Neural progenitor cell (in vitro differentiated cells): ENCODE measurements around the gene KAZALD1. TPM values are rescaled to one million over a fixed set of nuclear protein-coding genes. Genes with fewer than 3 reads are reported as not detected.

Source experiments
- DNase-seq: peaks from one replicate; pipeline ENCODE4 v3.0.0-alpha.2; 2016; ENCODE audit warnings: low spot score
- H2AFZ ChIP-seq: fragments of 200-600 bp; sonication (generic); replicated peaks from 2 replicates; pipeline ENCODE4 v1.6.1; 2016; ENCODE audit warnings: antibody characterized with exemption
- H3F3A ChIP-seq: fragments of 200-600 bp; sonication (generic); 2 replicates; pipeline ENCODE4 v1.6.1; 2016; ENCODE audit warnings: antibody characterized with exemption, low read depth
- H3K27ac ChIP-seq: fragments of 200-600 bp; sonication (generic); 2 replicates; pipeline ENCODE4 v1.5.1; 2016; ENCODE audit warnings: mild to moderate bottlenecking
- H3K27me3 ChIP-seq: fragments of 200-600 bp; sonication (generic); 2 replicates; pipeline ENCODE4 v1.6.1; 2016; ENCODE audit warnings: mild to moderate bottlenecking, moderate library complexity
- H3K36me3 ChIP-seq: fragments of 200-600 bp; sonication (generic); 2 replicates; pipeline ENCODE4 v1.5.1; 2016
- H3K4me1 ChIP-seq: fragments of 200-600 bp; sonication (generic); 2 replicates; pipeline ENCODE4 v1.6.1; 2016; ENCODE audit warnings: mixed run types
- H3K4me2 ChIP-seq: fragments of 200-600 bp; sonication (generic); 2 replicates; pipeline ENCODE4 v1.6.1; 2016
- H3K4me3 ChIP-seq: fragments of 200-600 bp; sonication (generic); 2 replicates; pipeline ENCODE4 v1.5.1; 2016
- H3K79me2 ChIP-seq: fragments of 200-600 bp; sonication (generic); 2 replicates; pipeline ENCODE4 v1.6.1; 2016; ENCODE audit warnings: low read depth
- H3K9ac ChIP-seq: fragments of 200-600 bp; sonication (generic); 2 replicates; pipeline ENCODE4 v1.6.1; 2016
- H3K9me3 ChIP-seq: fragments of 200-600 bp; sonication (generic); 2 replicates; pipeline ENCODE4 v1.5.1; 2016; ENCODE audit warnings: low read depth
- H4K20me1 ChIP-seq: fragments of 200-600 bp; sonication (generic); 2 replicates; pipeline ENCODE4 v1.6.1; 2016; ENCODE audit warnings: low read depth
- H3K27ac Mint-ChIP-seq: 3 replicates; pipeline ENCODE4 v1.8.0; 2021; ENCODE audit warnings: mixed read lengths
- H3K27me3 Mint-ChIP-seq: 2 replicates; pipeline ENCODE4 v1.8.0; 2022; ENCODE audit warnings: low read depth, mild to moderate bottlenecking, inconsistent platforms, moderate library complexity, mixed read lengths; ENCODE audit not compliant: insufficient read depth
- H3K36me3 Mint-ChIP-seq: 3 replicates; pipeline ENCODE4 v1.8.0; 2021; ENCODE audit warnings: mixed read lengths
- H3K4me1 Mint-ChIP-seq: 3 replicates; pipeline ENCODE4 v1.8.0; 2021; ENCODE audit warnings: mixed read lengths
- H3K4me3 Mint-ChIP-seq: 3 replicates; pipeline ENCODE4 v1.8.0; 2021; ENCODE audit warnings: mild to moderate bottlenecking, moderate library complexity, mixed read lengths
- H3K9me3 Mint-ChIP-seq: 3 replicates; pipeline ENCODE4 v1.8.0; 2020; ENCODE audit warnings: mixed read lengths
- CTCF ChIP-seq: fragments of 200-600 bp; sonication (generic); IDR thresholded peaks from 2 replicates; pipeline ENCODE4 v1.5.1; 2017; ENCODE audit warnings: antibody characterized with exemption, mild to moderate bottlenecking
- EZH2 ChIP-seq: fragments of 200-600 bp; sonication (generic); IDR thresholded peaks from 2 replicates; pipeline ENCODE4 v1.6.1; 2017; ENCODE audit warnings: antibody characterized with exemption, mild to moderate bottlenecking, moderate library complexity
- EZH2phosphoT487 ChIP-seq: fragments of 200-600 bp; sonication (generic); IDR thresholded peaks from 2 replicates; pipeline ENCODE4 v1.6.1; 2017; ENCODE audit warnings: antibody characterized with exemption
- total RNA-seq: library from RNA; depleted of rRNA; stranded (reverse); fragments of >200 nt; gene quantifications from 2 replicates; pipeline ENCODE4 v1.2.3, GENCODE V29; 2015; ENCODE audit warnings: low replicate concordance

Gene KAZALD1
- total RNA-seq, 1 donor from 2014 or later = 0.77 TPM

- Histone ChIP-seq H3K9me3 (no peaks in the 10 kb centered on the region), H3K4me3 (peak overlapping the region; percentile 85), H3K36me3 (no peaks in the 10 kb centered on the region), H2AFZ (no peak overlapping the region), H3K9ac (no peak overlapping the region), H3K79me2 (peaks cover 11% of the 10 kb centered on the region), H3K4me1 (peaks cover 39% of the 10 kb centered on the region), H3K27ac (no peak overlapping the region), H3K4me2 (peak overlapping the region; percentile 88), H3F3A (peaks cover 36% of the 10 kb centered on the region), H4K20me1 (peaks cover 53% of the 10 kb centered on the region), H3K27me3 (peaks cover 75% of the 10 kb centered on the region)
- peak; percentile 48 for DNase-seq
- Mint-ChIP-seq H3K9me3 (no peaks in the 10 kb centered on the region), H3K27ac (no peak overlapping the region), H3K4me3 (peak overlapping the region; percentile 82), H3K4me1 (peaks cover 55% of the 10 kb centered on the region), H3K27me3 (peaks cover 38% of the 10 kb centered on the region), H3K36me3 (no peaks in the 10 kb centered on the region)
- no peak for TF ChIP-seq CTCF
- TF ChIP-seq EZH2 = no peak
- TF ChIP-seq EZH2phosphoT487 = no peak
Observed at GRCh38 chr10:101063548-101064414, 2.0 kb downstream of the KAZALD1 start.

- Histone ChIP-seq H3K4me2 (no peak overlapping the region), H3K4me1 (peaks cover 35% of the 10 kb centered on the region), H3K9ac (no peak overlapping the region), H3K27ac (no peak overlapping the region), H3K9me3 (no peaks in the 10 kb centered on the region), H4K20me1 (peaks cover 45% of the 10 kb centered on the region), H2AFZ (no peak overlapping the region), H3K36me3 (no peaks in the 10 kb centered on the region), H3K27me3 (peaks cover 75% of the 10 kb centered on the region), H3F3A (peaks cover 36% of the 10 kb centered on the region), H3K4me3 (no peak overlapping the region), H3K79me2 (peaks cover 4% of the 10 kb centered on the region)
- Mint-ChIP-seq H3K27ac (no peak overlapping the region), H3K4me3 (peak overlapping the region; percentile 82), H3K4me1 (peaks cover 51% of the 10 kb centered on the region), H3K27me3 (peaks cover 39% of the 10 kb centered on the region), H3K36me3 (no peaks in the 10 kb centered on the region), H3K9me3 (no peaks in the 10 kb centered on the region)
- TF ChIP-seq EZH2phosphoT487 (no peak), EZH2 (no peak), CTCF (no peak)
- no peak for DNase-seq
Observed at GRCh38 chr10:101064415-101065030, 2.7 kb downstream of the KAZALD1 start.

- peaks cover 32% of the 10 kb centered on the region for H3K4me1 ChIP-seq
- Mint-ChIP-seq H3K27me3 (peaks cover 40% of the 10 kb centered on the region), H3K36me3 (no peaks in the 10 kb centered on the region), H3K4me1 (peaks cover 44% of the 10 kb centered on the region), H3K27ac (no peak overlapping the region), H3K9me3 (no peaks in the 10 kb centered on the region), H3K4me3 (peak overlapping the region; percentile 92)
- H3K27me3 ChIP-seq = peaks cover 80% of the 10 kb centered on the region
- peaks cover 42% of the 10 kb centered on the region for H4K20me1 ChIP-seq
- no peak overlapping the region for H3K9ac ChIP-seq
- no peaks in the 10 kb centered on the region for H3K9me3 ChIP-seq
- DNase-seq = no peak
- H3K4me3 ChIP-seq = no peak overlapping the region
- H3F3A ChIP-seq = peaks cover 31% of the 10 kb centered on the region
- H3K27ac ChIP-seq = no peak overlapping the region
- H3K36me3 ChIP-seq = no peaks in the 10 kb centered on the region
- H3K79me2 ChIP-seq = no peaks in the 10 kb centered on the region
- no peak overlapping the region for H2AFZ ChIP-seq
- H3K4me2 ChIP-seq = peak overlapping the region; percentile 89
- TF ChIP-seq EZH2phosphoT487 (no peak), CTCF (no peak), EZH2 (no peak)
Observed at GRCh38 chr10:101065481-101066145, 3.8 kb downstream of the KAZALD1 start.
